ENCODE data around the gene ZKSCAN3. TPM values are rescaled to one million over a fixed set of nuclear protein-coding genes. Genes with fewer than 3 reads are reported as not detected.
"Not testable (repeated sequence)": the region's sequence is repeated elsewhere in the genome, so short reads cannot be mapped to it uniquely, and the experiment has no call there.

The ZKSCAN3 gene
- total RNA-seq, 3 donors from 2014 or later = 1.9 to 2.4 (median 2.3) TPM

DNA sequence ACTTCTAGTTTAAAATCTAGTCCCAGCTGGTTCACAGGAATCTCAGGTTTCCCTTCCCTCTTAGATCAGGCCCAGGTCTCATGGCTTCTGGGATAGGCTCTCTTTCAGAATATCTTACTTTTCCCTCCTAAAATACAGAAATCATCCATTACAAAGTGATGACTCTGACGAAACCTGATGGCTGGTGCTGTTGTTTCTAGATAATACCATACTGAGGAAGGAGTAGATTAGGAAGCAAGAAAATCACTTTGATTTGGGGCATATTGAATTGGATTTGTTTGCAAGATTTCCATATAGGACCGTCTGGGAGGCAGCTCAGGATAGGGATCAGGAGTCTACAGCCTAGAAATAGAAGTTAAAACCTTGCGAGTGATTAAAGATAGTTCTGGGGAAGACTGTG, 3.6 kb downstream of the ZKSCAN3 start:
- H3K9me3 Mint-ChIP-seq = no peaks in the 10 kb centered on the region
- no peaks in the 10 kb centered on the region for H3K27me3 Mint-ChIP-seq (ENCODE audit: low read depth)
- H3K4me1 Mint-ChIP-seq (ENCODE audit: low read depth) = peaks cover 40% of the 10 kb centered on the region
- ATAC-seq (no peak), DNase-seq (no peak)
- no peaks in the 10 kb centered on the region for H3K36me3 Mint-ChIP-seq (ENCODE audit: insufficient read depth)
- H3K4me3 Mint-ChIP-seq = no peak overlapping the region

DNA sequence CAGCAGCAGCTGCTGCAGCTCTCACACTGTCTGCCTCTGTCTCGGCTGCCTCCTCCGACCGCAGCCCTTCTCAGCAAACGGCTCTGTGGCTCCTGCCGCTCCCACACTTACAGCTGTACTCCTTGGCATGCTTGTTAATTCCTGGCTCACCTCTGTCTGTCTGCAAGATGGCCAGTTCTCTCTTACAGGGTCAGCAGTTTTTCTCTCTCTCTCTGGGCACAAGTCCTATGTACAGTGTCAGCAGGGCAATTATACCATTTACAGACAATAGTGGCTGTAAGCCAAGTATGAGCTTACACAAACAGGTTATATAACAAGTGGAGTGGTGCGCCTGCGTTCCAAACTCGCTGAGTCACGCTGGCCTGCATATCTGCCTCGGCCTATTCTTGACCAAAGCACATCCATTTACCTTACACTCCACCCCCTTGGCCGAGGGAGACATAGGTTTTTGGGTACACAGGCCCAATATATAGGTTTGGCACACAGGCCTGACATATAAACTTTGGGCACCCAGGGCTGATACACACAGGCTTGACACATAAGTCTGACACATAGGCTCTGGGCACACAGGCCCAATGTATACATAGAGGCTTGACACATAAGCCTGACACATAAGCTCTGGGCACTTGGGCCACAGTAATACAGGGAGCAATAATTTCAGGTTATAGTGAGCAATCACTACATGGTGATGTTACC, 4.4 kb downstream of the ZKSCAN3 start:
- ATAC-seq (no peak), DNase-seq (no peak)
- H3K27me3 Mint-ChIP-seq (ENCODE audit: low read depth) = no peaks in the 10 kb centered on the region
- no peaks in the 10 kb centered on the region for H3K36me3 Mint-ChIP-seq (ENCODE audit: insufficient read depth)
- H3K4me3 Mint-ChIP-seq = no peak overlapping the region
- H3K4me1 Mint-ChIP-seq (ENCODE audit: low read depth) = peaks cover 40% of the 10 kb centered on the region
- no peaks in the 10 kb centered on the region for H3K9me3 Mint-ChIP-seq

DNA sequence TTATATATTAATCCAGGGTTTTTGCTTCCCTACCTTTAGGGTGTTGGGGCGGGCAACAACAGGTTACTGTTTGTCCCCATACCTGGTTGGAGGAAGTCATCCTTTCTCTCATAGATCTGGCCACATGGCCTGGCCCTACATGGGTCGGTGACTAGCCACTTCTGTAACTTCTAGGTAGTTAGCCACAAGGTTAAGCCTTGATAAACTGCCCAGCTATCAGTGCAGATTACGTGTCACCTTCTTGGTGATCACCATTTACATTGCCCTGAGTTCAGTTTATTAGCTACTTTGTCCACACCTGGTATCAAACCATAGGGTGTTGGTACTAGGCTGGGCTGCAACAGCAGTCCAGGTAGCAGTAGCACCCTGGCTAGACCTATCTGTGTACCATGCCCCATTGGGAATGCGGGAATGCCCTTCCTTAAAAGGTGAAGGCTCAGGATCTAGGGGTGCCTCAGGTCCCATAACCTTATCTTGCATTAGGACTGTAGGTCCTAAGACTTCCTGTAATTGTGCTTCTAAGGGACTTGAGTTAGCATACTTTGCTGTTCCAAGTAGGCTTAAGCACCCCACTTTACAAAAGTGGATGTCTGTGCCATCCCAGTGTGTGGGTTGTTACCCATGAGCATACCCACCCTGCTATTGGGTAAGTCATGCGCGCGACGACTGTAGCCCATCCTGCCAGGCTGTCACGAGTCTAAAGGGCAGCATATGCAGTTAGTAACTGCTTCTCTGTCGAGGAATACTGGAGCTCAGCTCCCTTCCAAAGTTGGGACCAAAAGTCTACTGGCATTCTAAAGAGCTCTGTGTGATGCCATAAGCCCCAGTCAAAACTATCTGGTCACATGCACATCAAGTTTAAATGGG, 5.2 kb downstream of the ZKSCAN3 start:
- peaks cover 35% of the 10 kb centered on the region for H3K4me1 Mint-ChIP-seq (ENCODE audit: low read depth)
- H3K4me3 Mint-ChIP-seq = peak overlapping the region; percentile 88
- H3K36me3 Mint-ChIP-seq (ENCODE audit: insufficient read depth) = no peaks in the 10 kb centered on the region
- no peaks in the 10 kb centered on the region for H3K9me3 Mint-ChIP-seq
- H3K27me3 Mint-ChIP-seq (ENCODE audit: low read depth) = no peaks in the 10 kb centered on the region
- ATAC-seq (no peak), DNase-seq (no peak)

DNA sequence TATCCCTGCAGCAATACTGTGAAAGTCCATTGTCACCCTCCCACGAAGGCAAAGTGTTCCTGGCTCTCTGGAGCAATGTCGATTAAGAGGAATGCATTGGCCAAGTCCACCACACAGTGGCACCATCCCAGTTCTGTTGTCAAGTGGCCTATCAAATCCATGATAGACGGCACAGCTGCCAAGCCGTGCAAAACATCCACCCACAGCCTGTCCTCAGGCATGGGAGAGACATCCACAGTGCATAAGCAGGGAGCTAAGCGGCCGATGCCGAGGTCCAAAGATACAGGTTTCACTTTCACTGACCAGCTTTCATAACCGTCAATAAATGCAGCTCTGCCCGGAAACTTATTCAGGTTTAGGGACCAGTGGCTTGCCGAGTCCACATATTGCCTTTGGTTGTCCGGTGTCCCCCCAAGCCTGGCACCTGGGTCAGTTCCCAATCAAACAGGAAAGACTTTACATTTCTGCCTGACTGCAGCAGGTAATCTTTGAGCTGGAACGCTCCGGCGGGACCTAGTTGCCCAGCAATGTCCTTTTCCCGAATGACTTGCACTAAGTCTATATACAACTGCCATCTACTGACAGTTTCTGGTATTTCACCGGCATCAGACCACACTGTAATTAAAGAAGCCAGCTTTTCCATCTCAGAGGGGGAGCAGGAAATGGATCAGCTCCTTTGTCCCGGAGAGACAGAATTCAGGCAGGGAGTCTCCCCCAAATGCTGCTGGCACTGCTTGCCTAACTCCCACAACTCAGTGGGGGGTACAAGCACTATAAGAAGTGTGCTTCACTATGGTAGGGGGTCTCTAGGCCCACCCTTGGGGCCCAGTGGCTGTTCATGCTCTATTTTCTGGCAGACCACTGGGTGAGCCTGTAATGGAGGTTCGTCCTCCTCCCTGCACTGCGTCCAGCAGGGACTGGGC, 6.3 kb downstream of the ZKSCAN3 start:
- peaks cover 24% of the 10 kb centered on the region for H3K4me1 Mint-ChIP-seq (ENCODE audit: low read depth)
- H3K36me3 Mint-ChIP-seq (ENCODE audit: insufficient read depth) = no peaks in the 10 kb centered on the region
- H3K9me3 Mint-ChIP-seq = no peaks in the 10 kb centered on the region
- peak overlapping the region; percentile 88 for H3K4me3 Mint-ChIP-seq
- H3K27me3 Mint-ChIP-seq (ENCODE audit: low read depth) = no peaks in the 10 kb centered on the region
- ATAC-seq (peak; percentile 81 to 83), DNase-seq (peak; percentile 48)

DNA sequence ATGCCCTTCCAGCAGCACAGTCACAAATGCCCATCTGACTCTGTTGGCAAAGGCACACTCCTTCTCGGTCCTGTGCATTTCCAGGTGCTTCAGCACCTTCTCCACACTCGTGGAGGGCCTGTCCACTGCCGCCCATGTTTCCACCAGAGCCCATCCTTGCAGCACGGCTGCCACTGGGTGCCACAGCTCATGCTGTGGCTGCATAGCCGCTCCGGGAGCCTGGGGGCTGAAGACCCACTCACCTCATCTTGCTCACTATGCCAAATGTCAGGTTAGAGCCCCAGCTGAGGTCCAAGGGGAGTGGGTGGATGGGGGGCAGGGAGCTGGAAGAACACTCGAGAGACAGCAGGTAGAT, 6.9 kb downstream of the ZKSCAN3 start:
- DNase-seq (no peak), ATAC-seq (no peak)
- H3K4me1 Mint-ChIP-seq (ENCODE audit: low read depth) = peaks cover 18% of the 10 kb centered on the region
- no peaks in the 10 kb centered on the region for H3K36me3 Mint-ChIP-seq (ENCODE audit: insufficient read depth)
- H3K4me3 Mint-ChIP-seq = no peak overlapping the region
- H3K27me3 Mint-ChIP-seq (ENCODE audit: low read depth) = no peaks in the 10 kb centered on the region
- no peaks in the 10 kb centered on the region for H3K9me3 Mint-ChIP-seq

DNA sequence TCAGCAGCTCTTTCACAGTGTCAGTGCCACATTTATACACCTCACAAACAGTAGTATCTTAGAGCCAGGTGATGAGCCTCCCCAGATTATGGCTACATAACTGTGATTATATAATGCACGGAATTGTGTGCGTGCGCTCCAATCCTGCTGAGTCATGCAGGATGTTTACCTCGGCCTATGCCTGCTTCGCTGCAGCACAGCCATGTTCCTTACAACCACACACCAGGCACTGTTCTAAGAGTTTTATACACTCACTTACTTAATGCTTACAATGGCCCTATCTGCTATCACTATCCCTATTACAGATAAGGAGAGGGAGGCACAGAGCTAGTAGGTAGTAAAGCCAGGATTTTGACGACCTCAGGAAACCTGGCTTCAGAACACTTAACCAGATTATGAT, 7.3 kb downstream of the ZKSCAN3 start:
- Mint-ChIP-seq H3K9me3 (no peaks in the 10 kb centered on the region), H3K36me3 (ENCODE audit: insufficient read depth) (no peaks in the 10 kb centered on the region)

DNA sequence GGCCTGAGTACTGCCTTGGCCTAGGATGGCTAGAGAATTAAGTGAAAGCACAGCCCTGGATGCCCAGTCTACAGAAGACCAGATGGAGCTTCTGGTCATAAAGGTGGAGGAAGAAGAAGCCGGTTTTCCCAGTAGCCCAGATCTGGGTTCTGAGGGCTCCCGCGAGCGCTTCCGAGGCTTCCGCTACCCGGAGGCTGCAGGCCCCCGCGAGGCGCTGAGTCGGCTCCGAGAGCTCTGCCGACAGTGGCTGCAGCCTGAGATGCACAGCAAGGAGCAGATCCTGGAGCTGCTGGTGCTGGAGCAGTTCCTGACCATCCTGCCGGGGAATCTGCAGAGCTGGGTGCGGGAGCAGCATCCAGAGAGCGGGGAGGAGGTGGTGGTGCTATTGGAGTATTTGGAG, 9.8 kb downstream of the ZKSCAN3 start:
- not testable (repeated sequence) for DNase-seq; ATAC-seq; H3K27me3 Mint-ChIP-seq (ENCODE audit: low read depth); H3K9me3 Mint-ChIP-seq; H3K36me3 Mint-ChIP-seq (ENCODE audit: insufficient read depth); H3K4me3 Mint-ChIP-seq
- peaks cover 12% of the 10 kb centered on the region for H3K4me1 Mint-ChIP-seq (ENCODE audit: low read depth)

More for the DNA sequence above, 7.3 kb downstream of the ZKSCAN3 start:
- H3K4me3 Mint-ChIP-seq = no peak overlapping the region
- H3K4me1 Mint-ChIP-seq (ENCODE audit: low read depth) = peaks cover 15% of the 10 kb centered on the region
- H3K27me3 Mint-ChIP-seq (ENCODE audit: low read depth) = no peaks in the 10 kb centered on the region
- no peak for DNase-seq
- ATAC-seq = no peak

DNA sequence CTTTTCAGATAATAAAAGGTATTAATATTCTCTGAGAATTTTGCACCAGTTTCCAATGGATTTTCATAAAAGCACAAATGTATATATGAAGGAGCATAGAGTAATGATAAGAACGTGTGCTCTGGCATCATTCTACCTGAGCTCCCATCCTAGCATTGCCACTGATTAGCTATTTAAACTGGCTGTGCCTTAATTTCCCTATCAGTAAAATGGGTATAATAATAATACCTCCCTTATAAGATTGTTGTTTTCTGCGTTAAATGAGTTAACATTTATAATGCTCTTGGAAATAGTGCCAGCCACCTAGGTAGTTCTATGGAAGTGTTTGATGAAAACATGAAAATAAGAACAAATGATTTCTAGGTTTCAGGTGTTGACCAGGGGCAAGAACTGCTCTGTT, 11.2 kb downstream of the ZKSCAN3 start:
- Mint-ChIP-seq H3K27me3 (ENCODE audit: low read depth) (no peaks in the 10 kb centered on the region), H3K4me1 (ENCODE audit: low read depth) (peaks cover 3% of the 10 kb centered on the region), H3K9me3 (no peaks in the 10 kb centered on the region), H3K4me3 (no peak overlapping the region), H3K36me3 (ENCODE audit: insufficient read depth) (peaks cover 17% of the 10 kb centered on the region)
- no peak for DNase-seq
- ATAC-seq = no peak

DNA sequence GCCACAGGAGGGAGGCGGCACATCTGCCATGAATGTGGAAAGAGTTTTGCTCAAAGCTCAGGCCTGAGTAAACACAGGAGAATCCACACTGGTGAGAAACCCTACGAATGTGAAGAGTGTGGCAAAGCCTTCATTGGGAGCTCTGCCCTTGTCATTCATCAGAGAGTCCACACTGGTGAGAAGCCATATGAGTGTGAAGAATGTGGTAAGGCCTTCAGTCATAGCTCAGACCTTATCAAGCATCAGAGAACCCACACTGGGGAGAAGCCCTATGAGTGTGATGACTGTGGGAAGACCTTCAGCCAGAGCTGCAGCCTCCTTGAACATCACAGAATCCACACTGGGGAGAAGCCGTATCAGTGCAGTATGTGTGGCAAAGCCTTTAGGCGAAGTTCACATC, 15.8 kb downstream of the ZKSCAN3 start:
- H3K9me3 Mint-ChIP-seq; H3K27me3 Mint-ChIP-seq (ENCODE audit: low read depth); ATAC-seq; H3K4me3 Mint-ChIP-seq; H3K4me1 Mint-ChIP-seq (ENCODE audit: low read depth); DNase-seq: not testable (repeated sequence)
- peaks cover 27% of the 10 kb centered on the region for H3K36me3 Mint-ChIP-seq (ENCODE audit: insufficient read depth)

DNA sequence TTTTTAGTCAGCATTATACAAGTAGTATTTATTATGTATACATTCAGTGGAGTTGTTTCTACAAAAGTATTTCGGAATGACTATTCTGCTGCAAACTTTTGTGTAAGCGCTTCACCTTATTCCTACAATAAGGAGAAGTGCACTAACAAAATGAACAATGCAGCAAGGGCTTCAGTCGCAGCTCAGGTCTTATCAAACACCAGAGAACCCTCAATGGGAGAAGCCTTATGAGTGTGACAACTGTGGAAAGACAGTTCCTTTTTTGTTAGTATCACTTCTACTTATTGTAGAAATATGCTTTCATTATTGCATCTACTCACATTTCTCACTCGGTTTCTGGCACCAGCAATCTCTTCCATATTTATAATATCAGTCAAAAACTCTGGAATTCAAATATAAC, 18.8 kb downstream of the ZKSCAN3 start:
- no peaks in the 10 kb centered on the region for H3K27me3 Mint-ChIP-seq (ENCODE audit: low read depth)
- peaks cover 23% of the 10 kb centered on the region for H3K36me3 Mint-ChIP-seq (ENCODE audit: insufficient read depth)
- H3K9me3 Mint-ChIP-seq = no peaks in the 10 kb centered on the region
- DNase-seq (no peak), ATAC-seq (no peak)
- H3K4me1 Mint-ChIP-seq (ENCODE audit: low read depth) = no peaks in the 10 kb centered on the region
- H3K4me3 Mint-ChIP-seq = no peak overlapping the region

DNA sequence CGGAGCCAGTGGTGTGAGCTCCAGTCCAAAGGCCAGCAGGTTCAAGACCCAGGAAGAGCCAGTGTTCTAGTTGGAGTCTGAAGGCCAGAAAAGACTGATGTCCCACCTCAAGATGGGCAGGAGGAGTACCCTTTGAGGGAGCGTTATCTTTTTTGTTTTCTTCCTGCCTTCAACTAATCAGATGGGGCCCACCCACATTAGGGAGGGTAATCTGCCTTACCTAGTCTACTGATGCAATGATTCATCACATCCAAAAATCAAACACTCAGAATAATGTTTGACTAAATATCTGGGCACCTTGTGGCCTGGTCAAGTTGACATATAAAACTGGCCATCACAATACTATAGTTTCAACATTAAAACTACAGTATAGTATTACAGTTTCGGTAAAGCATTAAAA, 19.7 kb downstream of the ZKSCAN3 start:
- no peaks in the 10 kb centered on the region for H3K9me3 Mint-ChIP-seq
- ATAC-seq (no peak), DNase-seq (no peak)
- H3K36me3 Mint-ChIP-seq (ENCODE audit: insufficient read depth) = peaks cover 23% of the 10 kb centered on the region
- H3K27me3 Mint-ChIP-seq (ENCODE audit: low read depth) = no peaks in the 10 kb centered on the region
- H3K4me3 Mint-ChIP-seq = no peak overlapping the region
- no peaks in the 10 kb centered on the region for H3K4me1 Mint-ChIP-seq (ENCODE audit: low read depth)

DNA sequence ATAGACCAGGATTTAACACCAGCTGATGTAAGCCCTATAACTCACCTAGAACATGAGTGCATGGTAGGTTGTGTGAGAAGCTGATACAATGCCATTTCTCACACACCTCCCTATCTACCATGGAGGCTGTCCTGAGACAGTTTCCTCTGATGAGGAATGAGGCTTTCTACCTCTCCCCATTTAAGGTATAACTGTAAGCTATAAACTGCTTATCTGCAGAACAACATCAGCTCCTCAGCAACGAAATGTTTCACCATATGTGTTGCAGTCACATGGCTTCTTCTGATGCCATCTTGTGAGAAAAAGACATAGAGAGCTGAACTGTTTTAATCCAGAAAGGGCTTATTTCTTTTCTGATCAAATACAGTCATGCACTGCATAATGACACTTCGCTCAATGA, 20.7 kb downstream of the ZKSCAN3 start:
- ATAC-seq (no peak), DNase-seq (no peak)
- Mint-ChIP-seq H3K4me1 (ENCODE audit: low read depth) (no peaks in the 10 kb centered on the region), H3K4me3 (no peak overlapping the region), H3K27me3 (ENCODE audit: low read depth) (no peaks in the 10 kb centered on the region), H3K36me3 (ENCODE audit: insufficient read depth) (peaks cover 21% of the 10 kb centered on the region), H3K9me3 (no peaks in the 10 kb centered on the region)

DNA sequence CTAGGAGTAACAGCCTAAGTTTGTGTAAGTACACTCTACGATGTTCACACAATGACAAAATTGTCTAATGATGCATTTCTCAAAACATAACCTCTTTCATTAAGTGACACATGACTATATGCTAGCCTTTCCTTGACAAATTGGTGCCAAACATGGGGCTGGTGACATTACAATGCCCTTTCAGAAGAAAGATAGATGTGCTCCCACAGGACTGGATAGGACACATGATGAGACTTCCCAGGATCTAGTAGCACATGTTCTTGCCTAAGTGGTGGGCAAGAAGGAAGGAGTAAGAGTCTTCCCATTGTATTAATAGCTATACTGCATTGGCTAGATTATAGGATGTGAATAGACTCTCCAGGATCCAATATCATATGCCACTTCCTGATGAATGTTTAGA, 21.5 kb downstream of the ZKSCAN3 start:
- DNase-seq = no peak
- no peak for ATAC-seq
- no peaks in the 10 kb centered on the region for H3K27me3 Mint-ChIP-seq (ENCODE audit: low read depth)

DNA sequence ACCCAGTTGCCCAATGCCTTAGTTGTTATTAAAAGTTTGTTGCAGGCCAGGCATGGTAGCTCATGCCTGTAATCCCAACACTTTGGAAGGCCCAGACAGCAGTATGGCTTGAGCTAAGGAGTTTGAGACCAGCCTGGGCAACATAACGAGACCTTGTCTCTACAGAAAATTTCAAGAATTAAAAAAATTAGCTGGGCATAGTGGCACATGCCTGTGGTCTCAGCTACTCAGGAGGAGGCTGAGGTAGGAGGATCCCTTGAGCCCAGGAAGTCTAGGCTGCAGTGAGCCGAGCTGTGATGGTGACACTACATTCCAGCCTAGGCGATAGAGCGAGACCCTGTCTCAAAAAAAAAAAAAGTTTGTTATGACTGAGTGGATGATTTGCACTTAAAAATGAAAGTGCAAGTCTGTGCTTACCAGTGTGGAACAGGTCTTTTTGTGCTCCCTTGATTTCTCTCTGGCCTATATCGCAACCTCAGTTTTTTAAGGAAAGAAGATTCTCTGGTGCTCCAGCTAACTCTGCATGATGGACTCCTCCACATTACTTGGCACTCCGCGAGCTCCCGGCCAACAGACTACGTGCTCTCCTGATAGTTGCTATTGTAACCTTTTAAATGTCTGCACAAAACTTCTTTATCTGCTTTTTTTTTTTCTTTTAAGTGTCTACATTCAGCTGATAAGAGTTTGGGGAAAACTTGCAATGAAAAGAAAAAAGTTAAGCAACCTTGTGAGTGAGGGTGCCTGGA, 22.1 kb downstream of the ZKSCAN3 start:
- Mint-ChIP-seq H3K4me1 (ENCODE audit: low read depth) (no peaks in the 10 kb centered on the region), H3K36me3 (ENCODE audit: insufficient read depth) (peaks cover 14% of the 10 kb centered on the region), H3K27me3 (ENCODE audit: low read depth) (no peaks in the 10 kb centered on the region), H3K9me3 (no peaks in the 10 kb centered on the region), H3K4me3 (no peak overlapping the region)
- ATAC-seq (no peak), DNase-seq (no peak)

More for the DNA sequence above, 21.5 kb downstream of the ZKSCAN3 start:
- Mint-ChIP-seq H3K4me1 (ENCODE audit: low read depth) (no peaks in the 10 kb centered on the region), H3K9me3 (no peaks in the 10 kb centered on the region), H3K36me3 (ENCODE audit: insufficient read depth) (peaks cover 18% of the 10 kb centered on the region), H3K4me3 (no peak overlapping the region)
